H1 (cell line): ENCODE measurements around the gene EEF1AKMT2. TPM values are rescaled to one million over a fixed set of nuclear protein-coding genes. Genes with fewer than 3 reads are reported as not detected.

Experiments
- BCL11A ChIP-seq, 2 experiments: IDR thresholded peaks; one replicate each; pipeline ENCODE4 v1.6.1; 2011; ENCODE audit warnings: low read depth in 2 of 2, low read length in 2 of 2, mild to moderate bottlenecking in 2 of 2
- MAX ChIP-seq: IDR thresholded peaks from 2 replicates; pipeline ENCODE4 v1.6.1; 2012; ENCODE audit warnings: inconsistent platforms
- polyA plus RNA-seq, 7 experiments: library from polyadenylated mRNA; depleted of rRNA in 3 of 7; stranded (reverse) in 5 of 7; unstranded in 2 of 7; fragments of >200 nt in 5 of 7; fragments of 200-250 nt in 2 of 7; gene quantifications; 1 replicate in 5 of 7; 2 replicates in 1 of 7; 4 replicates in 1 of 7; pipeline versions ENCODE4 v1.2.1 to v1.2.3, GENCODE V29; 2011 to 2013; ENCODE audit warnings: missing spikeins in 2 of 7, mixed read lengths in 2 of 7
- total RNA-seq: library from RNA; stranded (reverse); fragmentation: NEBNext Ultra II Directional; extraction: Animal tissue kit (Norgen Biotek cat#: 25700); gene quantifications from 2 replicates; pipeline ENCODE4 v1.2.1, GENCODE V29; 2021

Gene EEF1AKMT2
- total and polyA plus RNA-seq, 2 of the 8 experiments (the other 6 are each of a cell fraction or from before 2014, with no cell fraction given), result 9.8 to 26.8 TPM

GRCh38 chr10:124820121-124820520, 28.4 kb upstream of the EEF1AKMT2 start (continued):
- no peak for TF ChIP-seq BCL11A (IDR thresholded peaks at IDR 0.05; ENCODE audit: low read depth in 2 of 2, low read length in 2 of 2)
- TF ChIP-seq MAX, result no peak
